Forelimb muscle (tissue), 1 donor: ENCODE measurements around the gene PTPRT. TPM values are rescaled to one million over a fixed set of nuclear protein-coding genes. Genes with fewer than 3 reads are reported as not detected.

ENCODE experiments used
- DNase-seq: peaks from one replicate; pipeline ENCODE4 v3.0.0-alpha.2; 2013; ENCODE audit warnings: low read depth
- polyA plus RNA-seq: library from polyadenylated mRNA; unstranded; fragments of 120-200 nt; gene quantifications from one replicate; pipeline ENCODE4 v1.2.1, GENCODE V29; 2013; ENCODE audit not compliant: insufficient read length

PTPRT gene
- polyA plus RNA-seq, 1 donor: 0.35 TPM

DNA sequence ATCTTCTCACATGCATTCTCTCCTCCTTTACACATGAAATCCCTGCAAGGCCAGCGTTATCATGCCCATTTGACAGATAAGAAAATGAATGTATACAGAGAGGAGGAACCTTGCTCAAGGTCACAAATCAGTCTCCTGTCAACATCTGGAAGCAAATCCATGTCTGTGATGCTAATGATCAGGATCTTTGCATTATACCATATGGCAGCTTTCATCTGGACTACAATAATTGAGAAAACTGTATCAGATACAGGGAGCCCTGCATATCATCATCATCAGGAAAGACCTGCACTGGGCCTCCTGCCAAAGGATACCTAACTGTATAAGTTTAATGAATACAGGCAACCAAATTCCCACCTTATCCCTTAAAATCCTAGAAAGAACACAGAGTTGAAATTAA lies 213.7 kb downstream of the PTPRT start:
- DNase-seq: no peak

DNA sequence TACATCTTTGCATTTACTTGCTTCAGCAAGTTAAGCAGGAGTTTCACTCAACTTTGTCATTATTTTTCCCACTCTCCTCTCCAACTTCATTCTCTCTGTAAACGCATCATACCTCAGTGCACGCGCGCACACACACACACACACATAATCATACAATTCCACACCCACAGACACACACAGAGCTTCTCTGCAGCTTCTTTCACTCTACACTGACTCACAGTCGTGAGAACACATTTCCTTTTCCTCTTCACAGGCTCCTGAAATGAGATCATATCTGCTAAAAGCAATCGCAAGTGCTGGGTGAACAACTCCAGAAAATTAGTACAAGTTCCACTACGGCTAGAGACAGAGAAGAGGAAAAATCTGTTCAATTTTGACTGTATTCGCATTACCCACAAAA lies 215.4 kb downstream of the PTPRT start:
- DNase-seq: no peak

DNA sequence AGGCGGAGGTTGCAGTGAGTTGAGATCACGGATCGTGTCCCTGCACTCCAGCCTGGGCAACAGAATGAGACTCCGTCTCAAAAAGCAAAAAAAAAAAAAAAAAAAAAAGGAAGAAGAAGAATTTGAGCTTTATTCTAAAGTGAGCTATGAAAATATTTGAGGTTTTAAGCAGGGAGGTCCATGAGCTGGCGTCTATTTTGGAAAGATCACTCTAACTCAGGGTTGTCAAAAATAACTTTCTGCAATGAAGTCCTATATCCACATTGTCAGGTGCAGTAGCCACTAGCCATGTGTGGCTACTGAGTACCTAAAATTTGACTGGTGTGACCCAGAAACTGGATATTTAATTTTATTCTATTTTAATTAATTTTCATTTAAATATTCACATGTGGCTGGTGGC lies 217.1 kb downstream of the PTPRT start:
- DNase-seq: no peak

DNA sequence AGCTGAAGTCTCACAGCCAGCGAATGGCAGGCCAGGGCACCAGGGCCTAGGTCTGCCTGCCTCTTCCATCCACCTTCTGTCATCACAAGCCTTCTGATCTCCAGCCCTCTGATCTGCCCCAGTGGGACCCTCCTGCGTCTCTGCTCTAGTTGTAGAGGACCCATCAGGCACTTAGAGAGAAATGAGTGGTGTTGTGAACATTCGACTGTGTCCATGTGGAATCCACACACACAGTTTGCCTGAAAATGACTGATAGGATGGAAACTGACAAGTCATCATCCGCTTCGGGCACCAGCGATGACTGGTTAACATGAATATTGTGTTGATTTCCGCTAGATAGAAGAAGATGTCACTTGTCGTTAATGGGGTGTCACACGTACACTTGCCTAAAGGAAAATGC lies 221.0 kb downstream of the PTPRT start:
- no peak for DNase-seq

DNA sequence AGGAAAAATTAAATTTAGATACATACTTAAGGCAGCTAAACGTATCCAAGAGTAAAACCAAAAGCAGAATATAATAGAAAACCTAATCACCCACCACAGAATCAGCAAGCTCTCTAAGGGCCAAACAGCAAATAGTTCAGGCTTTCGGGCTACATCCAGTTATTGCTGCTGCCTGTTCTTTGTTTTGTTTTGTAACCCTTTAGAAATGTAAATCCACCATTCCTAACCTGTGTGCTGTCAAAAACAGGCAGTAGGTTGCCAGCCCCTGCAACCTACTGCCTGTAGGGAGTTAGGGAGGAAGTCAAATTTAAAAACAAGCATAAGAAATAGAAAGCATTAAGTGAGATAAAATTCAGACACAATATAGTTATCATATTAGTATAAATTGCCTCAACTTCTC lies 225.9 kb downstream of the PTPRT start:
- no peak for DNase-seq

DNA sequence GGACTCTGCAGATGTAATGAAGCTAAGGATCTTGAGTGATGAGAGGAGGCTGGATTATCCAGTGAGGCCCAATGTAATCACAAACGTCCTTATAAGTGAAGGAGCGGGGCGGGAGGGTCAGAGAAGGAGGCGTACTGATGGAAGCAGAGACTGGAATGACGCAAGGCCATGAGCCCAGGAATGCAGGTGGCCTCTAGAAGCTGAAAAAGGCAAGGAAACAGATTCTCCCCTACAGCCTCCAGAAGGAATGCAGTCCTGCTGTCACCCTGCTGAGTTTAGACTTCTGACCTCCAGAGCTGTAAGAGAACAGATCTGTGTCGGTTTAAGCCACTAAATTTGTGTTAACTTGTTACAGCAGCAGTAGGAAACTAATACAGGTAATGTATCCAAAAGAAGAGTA lies 227.9 kb downstream of the PTPRT start:
- DNase-seq: no peak

DNA sequence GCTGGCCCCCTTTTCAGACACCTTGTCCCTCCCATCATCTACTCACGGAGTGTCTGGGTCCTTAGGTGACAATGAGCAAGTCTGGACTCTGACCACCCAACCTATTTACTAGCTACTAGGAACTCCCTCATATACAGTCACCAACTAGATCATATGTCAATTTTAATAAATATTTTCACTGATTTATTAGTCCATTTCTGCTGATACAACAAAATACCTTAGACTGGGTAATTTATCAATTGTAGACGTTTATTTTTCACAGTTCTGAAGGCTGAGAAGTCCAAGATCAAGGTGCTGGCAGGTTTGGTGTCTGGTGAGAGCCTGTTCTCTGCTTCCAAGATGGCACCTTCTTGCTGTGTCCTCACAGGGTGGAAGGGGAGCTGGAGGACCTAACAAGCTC lies 229.7 kb downstream of the PTPRT start:
- no peak for DNase-seq

DNA sequence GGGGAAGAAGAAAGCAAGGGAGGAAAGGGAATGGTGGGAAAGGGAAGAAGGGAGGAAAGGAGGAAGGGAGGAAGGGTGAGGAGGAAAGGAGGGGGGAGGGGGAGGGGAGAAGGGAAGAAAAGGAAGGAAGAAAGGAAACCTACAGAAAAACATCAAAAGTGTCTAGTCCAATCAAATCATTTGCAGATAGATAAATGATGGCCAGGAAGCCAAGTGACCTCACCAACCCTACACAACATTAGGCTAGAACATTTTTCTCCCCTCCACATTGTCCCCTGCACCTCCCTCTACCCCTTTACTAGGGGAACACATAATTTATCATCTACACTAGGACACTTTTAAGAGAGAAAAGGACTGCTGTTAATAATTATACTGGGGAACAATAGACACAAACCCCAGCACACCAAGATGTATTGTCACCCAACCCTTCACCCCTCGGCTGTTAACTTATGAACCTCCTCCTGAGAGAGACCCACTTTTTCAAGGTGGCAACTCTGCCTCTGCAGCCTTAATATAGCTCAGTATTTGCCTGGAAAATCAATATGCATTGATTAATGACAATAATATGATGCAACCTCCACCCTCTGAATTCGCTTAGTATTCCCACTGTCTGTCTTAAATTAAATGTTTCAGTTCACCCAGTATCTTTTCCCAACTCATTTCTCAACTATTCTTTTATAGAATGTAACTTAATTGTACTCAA lies 231.2 kb downstream of the PTPRT start:
- no peak for DNase-seq

DNA sequence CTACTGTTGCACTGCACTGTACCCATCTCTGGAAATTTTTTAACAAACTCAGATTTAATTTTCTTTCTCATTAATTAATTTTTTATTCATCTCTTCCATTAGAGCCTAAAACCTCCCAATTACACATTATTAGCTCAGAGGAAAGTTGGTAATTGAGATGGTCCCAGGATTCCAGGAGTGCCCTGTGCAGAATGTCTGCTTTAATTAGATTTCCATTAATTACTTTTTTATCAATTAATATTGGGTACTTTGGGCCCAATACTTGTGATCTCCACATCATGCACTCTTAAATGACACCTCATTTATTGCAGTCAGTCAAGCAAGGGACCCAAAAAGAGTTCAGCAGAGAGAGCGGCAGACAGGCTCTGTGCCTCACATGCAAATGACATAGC lies 232.0 kb downstream of the PTPRT start:
- no peak for DNase-seq

DNA sequence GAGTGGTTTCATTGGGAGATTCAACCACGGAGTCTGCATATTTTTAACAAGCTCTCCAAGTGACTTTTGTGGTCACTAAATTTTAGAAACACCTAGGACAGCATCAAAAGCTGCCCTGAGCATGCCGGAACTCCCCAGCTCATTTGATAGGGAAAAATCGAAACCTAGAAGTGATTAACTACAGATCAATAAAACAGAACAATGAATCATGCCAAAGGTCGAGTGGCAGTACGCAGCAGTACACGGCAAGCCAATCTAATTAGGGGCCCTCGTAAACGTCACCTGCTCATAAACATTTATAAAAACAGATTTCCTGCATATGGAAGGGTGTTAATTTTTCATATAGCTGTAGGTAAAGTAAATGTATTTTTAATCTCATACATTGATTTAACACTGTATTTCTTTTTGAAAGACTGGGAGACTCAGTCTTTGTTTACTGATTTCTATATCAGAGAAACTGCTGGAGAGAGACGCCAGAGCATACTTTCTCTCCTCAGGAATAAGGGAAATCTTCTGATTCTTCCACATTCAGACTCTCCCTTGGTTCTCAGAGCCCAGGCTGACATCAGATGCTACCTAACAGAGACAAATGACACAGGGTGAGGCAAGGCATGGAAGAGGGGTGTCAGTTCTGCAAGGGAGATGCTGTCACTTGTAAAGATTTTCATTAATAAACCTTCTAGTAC lies 232.5 kb downstream of the PTPRT start:
- no peak for DNase-seq

DNA sequence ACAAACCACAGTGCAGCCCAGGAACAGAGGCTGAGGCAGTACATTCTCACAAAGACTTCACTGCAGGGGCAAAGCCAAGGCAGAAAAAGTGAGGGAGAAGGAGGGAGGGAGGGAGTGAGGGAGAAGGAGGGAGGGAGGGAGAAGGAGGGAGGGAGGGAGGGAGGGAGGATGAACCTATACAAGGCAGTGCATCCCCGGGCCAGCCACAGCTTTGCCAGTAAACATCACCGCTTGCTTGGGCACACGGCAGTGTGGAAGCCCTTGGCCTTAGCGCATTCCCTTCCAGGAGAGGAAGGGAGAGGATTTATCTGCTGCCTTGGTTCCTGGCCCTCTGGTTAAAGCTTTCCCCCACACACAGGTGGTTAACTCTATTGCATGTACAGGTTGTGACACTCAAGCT lies 234.0 kb downstream of the PTPRT start:
- DNase-seq: no peak

DNA sequence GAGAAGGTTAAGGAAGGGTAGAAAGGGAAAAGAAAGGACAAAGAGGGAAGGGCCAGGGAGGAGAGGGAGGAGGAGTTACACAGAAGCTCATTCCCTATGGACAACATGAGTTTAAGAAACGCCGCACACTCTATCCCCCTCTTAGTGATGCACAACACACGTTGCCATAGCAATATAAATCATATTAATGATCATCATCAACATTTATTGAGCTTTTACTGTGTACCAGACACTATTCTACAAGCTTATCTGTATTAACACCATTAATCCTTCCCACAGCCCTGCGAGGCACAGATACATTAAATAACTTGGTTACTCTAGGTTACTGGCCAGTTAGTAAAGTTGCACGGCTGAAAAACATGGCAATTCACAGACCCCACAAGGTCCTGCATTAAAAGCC lies 234.8 kb downstream of the PTPRT start:
- DNase-seq: no peak

DNA sequence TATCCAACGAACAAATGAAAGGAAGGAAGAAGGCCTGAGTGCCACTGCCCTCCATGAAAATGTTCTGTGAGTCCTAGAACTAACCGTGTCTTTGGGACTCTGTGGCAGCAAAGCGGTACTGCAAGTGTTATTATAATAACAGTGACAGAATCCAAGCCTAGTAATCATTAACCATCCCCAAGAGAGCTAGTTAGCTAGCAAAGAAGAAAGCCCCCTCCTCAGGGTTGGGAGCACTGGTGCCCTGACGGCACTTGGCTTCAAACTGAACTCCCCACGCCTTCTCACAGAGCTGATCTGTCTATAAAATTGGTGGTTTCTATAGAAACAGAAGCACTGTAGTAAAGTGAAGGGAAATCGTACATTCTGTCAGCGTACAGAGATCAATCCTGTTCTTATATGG lies 239.8 kb downstream of the PTPRT start:
- no peak for DNase-seq

DNA sequence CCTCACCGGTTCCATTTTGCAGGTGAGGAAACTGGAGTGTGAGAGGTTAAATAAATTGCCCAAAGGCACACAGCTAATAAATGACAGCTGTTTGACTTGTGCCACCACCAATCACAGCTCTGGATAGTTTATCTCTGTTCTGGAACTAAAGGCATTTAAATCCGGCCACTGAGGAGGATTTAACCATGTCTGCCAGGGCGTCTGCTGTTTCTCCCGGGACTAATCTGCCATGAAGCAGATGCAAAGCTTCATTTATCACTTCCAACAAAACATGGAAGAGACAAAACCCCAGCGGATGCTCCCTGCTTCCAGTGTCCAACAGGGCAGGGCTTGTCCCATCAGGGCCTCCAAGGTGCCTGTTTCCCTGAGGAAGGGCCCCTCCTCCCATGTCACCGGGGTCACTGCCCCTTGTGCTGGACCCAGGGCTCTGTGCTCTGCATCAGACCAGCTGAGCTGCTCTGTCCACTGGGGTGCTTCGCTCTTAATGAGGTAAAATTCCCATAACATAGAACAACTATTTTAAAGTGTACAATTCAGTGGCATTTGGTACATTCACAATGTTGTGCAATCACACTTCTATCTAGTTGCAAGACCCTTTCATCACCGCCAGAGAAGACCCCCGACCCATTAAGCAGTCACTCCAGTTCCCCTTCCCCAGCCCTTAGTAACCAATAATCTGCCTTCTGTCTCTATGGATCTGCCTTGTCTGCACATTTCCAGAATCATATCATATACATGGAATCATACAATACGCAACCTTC lies 244.3 kb downstream of the PTPRT start:
- no peak for DNase-seq

DNA sequence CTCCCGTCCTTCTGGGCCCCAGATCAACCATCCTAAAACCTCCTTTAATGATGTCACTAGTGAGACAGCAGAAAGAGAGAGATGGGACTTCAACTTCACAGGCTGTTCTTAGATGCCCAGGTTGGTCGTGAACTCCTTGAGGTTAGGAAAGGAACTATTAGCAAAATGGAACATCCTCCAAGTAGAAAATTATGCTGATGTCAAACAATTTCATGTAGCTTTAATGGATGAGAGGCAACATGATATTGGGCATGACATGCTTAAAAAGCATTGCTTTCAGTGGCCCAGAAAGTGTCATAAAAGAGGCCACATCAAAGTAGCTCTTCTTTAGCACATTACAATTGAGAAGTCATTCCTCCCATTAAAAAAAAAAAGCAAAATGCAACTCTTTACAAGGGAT lies 248.1 kb downstream of the PTPRT start:
- DNase-seq: no peak

DNA sequence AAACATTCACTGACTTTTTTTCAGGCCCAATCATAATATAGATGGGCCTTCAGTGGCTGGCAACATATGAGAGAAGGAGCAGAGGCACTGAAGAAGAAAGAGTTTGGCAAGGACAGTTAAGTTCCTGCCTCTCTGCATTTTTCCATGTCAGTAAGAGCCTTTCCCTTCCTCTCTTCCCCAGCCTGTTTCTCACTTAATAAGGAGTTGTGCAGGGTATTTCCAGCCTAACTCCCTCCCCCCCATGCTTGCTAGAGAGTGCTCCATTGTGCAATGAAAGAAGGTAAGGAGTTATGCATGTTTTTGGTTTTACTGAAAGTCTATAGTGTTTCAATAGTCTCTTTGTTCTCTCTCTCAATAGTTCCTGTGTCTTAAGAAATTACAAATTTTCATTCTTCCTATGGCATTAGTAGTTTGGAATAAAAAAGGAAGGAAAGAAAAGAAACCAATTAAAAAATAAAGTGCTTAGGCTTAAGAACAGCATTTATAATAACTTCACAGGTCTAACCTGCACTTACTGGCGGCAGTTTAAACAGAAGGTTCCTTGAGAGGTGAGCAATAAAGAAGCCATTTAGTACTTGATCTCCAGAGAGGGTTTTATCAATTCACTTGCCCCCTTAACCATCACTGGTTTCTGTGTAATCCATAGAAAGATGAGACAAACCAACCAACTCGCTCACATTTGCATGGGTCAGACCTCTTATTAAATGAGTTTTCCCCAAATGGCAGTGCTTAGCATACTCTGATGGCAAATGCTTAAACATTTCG lies 251.1 kb downstream of the PTPRT start:
- DNase-seq: no peak

DNA sequence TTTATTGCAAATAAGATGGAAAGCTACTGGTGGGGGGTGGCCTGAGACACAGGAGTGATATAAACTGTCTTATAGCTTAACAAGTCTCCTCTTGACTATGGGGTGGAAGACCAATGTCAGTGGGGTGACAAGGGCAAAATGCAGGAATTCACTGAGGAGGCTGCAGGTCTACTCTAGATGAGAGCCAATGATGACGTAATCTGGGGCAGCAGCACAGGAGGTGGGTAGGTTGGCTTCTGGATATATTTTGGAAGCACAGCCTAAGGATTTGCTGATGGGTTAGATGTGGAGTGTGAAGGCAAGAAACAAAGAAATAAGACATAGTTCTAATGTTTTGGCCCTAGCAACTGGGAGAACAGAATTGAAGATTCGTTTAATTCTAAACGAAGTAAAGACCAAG lies 253.2 kb downstream of the PTPRT start:
- no peak for DNase-seq

DNA sequence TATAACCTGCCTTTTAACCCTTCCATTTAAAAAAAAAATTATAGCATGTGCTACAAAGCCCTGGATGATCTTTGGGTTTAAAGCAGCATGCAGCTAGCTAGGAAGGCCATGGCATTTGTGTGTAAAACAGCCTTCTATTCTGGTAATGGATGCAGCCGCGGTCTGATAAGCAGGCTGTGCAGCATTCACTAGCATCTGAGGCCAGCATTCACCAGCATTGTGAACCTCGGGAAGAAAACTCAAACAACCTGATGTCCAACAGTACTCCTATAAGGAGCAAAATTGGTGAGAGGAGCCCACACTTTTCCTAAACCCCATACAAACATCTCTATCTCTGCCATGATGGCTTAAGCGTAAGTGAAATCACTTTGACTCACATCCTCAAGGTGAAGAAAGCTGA lies 265.5 kb downstream of the PTPRT start:
- no peak for DNase-seq

DNA sequence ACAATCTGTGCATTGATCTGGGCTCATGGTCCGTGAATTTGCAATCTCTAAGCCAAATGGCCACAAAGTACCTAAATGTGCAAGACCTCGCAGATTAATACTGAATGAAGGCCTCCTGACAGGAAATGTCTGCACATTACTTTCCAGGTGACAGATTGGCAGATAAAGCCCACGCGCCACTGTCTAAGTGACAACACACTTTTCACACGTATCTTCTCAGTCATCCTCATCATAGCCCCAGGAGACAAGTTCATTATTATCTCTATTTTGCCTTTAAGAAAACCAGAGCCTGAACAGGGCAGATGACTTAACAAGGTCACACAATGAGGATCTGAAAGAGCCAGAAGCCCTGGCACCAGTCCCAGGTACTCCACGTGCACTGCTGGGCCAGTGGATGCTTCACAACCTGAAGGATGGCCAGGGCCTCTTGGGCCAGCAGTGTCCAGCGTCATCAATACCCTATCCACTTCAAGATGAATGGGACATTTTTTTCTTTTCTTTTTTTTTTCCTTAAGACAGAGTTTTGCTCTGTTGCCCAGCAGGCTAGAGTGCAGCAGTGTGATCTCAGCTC lies 266.3 kb downstream of the PTPRT start:
- DNase-seq: no peak

DNA sequence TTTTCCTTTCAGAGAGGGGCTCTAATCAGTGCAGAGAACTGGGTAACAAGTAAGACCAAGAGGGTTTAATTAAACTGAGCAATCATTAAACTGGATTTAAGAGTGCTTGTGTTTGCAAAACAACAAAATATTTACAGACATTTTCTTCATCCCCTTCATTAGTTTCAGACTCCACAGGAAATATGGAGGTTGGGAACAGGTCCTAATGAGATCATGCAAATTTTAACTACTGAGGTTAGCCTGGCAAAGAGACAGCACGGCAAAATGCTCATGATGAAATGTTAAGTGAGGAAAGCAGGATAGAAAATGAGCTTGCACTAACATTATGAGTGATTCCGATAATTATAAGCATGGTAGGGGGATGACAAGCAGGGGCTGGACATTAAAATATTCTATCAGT lies 268.9 kb downstream of the PTPRT start:
- DNase-seq: no peak

DNA sequence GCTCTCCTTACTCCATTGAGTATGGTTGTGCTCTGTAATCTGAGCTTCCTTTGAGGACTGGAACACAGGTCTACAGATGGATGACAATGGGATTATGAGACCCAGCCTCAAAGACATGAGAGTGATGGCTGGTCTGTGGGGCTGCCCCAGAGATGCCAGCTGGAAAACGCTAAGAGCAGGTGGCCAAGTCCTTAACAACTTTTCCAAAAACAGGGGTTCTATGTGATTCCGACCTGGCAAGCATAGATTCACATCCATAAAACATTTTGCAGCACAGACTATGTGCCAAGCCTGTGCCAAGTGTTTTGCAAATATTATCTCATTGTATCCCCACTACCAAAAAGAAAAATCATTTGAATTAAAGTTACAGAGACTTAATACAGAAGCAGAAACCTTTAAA lies 270.4 kb downstream of the PTPRT start:
- no peak for DNase-seq

DNA sequence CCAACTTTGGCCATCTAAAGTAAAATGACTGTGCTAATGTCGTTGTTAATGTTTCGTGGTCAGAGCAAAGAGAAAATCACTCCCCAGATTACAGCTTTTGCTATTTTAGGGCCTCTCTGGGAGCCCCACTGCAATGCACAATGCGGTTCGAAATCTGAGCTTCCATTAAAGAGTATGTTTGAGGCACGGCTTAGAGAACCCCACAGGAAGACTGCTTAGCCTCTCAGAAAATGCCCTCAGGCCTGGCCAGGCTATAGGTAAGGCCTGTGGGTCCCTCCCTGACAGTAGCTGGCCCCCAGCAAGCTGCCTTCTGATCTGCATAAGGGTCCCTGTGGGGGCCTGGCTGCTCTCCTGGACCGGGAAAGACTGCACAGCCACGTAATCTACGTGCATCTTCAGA lies 274.6 kb downstream of the PTPRT start:
- DNase-seq: no peak
